Stimulated activated CD4-positive, alpha-beta T cell treated with anti-CD3 and anti-CD28 coated beads, Interleukin-12 subunit alpha, Interleukin-12 subunit beta, amount 100 ng/mL, for 24 hours (primary cell): ENCODE data around the gene VAV2.

Source experiments
- DNase-seq, 2 experiments: peaks; one replicate each; pipeline ENCODE4 v3.0.0-alpha.2; 2020; ENCODE audit warnings: low read depth in 2 of 2

VAV2 gene

GRCh38 chr9:133952598-133953550, 39.2 kb downstream of the VAV2 start:
- DNase-seq = no peak

DNA sequence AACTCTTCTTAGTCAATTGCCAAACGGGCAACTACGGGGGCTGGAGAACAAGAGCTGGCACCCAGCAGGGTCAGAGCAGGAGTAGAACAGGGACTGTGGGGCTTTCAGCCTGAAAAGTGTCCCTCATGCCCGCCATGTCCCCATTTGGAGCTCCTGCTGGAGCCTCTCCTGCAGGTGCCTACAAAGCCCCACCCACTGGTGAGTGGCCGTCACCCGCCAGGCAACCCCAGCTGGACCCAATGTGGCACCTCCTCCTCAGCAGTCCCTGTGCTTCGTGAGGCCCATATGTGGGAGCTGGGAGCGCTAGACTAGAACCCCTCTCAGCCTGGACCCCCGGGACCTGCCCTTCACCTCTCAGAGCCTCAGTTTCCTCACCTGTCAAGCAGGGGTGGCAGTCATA, 40.9 kb downstream of the VAV2 start:
- DNase-seq = no peak

- DNase-seq = no peak
Measured at GRCh38 chr9:133950629-133951111, 41.5 kb downstream of the VAV2 start.

DNA sequence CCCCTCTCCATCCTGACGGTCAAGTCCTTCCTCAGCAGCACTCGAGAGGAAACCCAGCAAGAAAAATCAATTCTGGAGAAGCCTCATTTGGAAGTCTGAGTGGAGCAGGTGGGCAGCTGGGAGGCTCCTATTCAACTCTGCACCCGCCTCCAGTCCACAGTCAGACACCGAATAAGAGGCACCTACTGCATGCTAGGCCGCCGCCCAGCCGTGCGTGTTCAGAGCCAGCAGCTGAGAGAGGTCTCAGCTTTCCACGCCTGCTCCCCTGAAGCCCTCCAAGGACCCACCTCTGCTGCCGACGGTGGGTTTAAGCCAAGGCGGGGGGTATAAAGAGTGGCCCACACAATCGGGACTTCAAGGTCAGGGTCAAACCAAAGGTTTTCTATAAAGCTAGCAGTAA, 41.9 kb downstream of the VAV2 start:
- no peak for DNase-seq

GRCh38 chr9:133949486-133950061, 42.5 kb downstream of the VAV2 start:
- no peak for DNase-seq

- no peak for DNase-seq
Measured at GRCh38 chr9:133948561-133949485, 43.3 kb downstream of the VAV2 start.

DNA sequence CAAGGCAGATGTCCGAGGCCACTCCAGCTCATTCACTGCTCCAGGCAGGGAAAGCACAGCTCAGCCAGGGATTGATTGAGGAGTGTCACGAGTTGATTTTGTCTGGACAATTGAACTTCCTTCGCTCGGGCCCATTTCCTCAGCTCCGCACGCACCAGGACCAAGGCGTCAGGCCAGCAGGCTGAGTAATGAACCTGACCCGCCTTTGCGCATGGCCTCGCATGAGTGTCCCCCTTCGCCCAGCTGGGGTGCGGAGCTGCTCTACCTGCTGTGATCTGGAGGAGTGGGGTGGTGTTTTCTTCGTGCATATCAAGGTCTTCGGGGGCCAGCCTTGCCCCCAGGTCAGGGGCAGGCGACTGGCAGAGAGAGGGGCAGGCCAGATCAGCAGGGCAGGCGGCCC, 44.0 kb downstream of the VAV2 start:
- no peak for DNase-seq

DNA sequence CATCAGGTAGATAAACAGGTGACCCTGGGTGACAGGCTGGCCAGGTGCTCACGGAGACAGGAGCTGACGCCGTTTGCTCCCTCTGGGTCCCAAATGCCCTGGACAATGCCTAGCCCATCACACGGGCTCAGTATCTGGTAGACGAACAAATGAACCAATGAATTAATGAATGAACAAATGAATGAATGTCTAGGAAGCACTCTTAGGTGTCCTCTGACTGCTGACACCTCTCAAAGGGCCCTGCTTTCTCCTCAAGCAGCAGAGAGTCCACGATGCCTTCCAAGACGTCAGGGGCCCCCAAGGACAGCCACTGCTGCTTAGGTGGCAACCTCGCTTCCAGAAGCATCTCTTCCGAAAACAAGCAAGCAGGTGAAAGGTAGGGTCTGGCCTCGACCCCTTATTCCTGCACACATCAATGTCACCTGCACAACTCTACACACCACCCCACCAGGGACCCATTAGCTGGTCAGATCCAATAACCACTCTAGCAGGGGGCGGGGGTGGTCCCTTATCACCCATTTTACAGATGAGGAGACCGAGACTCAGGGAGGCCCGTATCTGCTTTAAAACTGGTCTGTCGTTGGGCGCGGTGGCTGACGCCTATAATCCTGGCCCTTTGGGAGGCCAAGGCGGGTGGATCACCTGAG, 45.2 kb downstream of the VAV2 start:
- no peak for DNase-seq

DNA sequence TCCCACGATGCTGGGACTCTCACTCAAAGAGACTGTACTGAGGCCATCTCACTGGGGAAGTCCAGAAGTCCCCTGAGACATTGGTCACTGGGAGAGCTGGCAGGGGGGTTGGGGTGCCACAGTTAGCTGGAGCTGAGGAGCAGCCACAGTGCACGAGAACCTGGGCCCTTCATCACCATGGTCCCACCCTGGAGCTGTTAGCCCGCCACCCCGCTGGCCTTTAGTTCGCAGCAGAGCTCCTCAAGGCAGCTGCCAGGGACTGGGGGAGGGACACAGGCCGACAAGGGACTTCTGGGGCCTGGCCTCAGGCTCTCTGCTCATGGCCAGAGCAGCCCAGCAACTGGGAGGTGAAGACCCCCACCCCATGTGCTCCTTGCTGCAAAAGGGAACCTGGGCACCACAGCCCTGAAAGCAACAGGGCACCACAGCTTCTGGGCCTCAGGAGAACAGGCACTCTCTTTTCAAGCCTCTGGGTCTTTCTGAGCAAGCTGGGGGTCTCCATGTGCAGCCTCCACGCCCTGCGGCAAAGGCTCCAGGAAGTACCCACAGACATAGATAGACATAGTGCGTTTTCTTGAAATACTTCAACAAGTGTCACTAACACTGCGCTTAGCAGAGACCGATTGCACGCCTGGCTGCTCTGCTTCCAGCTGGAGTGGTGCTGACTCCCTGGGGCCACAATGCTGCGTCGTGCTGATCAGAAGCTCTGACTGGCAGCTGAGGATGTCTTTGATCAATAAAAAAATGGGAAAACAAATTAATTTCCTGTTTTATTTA, 46.0 kb downstream of the VAV2 start:
- no peak for DNase-seq

- no peak for DNase-seq
Measured at GRCh38 chr9:133945314-133945975, 46.7 kb downstream of the VAV2 start.

- no peak for DNase-seq
Measured at GRCh38 chr9:133944746-133945135, 47.4 kb downstream of the VAV2 start.

DNA sequence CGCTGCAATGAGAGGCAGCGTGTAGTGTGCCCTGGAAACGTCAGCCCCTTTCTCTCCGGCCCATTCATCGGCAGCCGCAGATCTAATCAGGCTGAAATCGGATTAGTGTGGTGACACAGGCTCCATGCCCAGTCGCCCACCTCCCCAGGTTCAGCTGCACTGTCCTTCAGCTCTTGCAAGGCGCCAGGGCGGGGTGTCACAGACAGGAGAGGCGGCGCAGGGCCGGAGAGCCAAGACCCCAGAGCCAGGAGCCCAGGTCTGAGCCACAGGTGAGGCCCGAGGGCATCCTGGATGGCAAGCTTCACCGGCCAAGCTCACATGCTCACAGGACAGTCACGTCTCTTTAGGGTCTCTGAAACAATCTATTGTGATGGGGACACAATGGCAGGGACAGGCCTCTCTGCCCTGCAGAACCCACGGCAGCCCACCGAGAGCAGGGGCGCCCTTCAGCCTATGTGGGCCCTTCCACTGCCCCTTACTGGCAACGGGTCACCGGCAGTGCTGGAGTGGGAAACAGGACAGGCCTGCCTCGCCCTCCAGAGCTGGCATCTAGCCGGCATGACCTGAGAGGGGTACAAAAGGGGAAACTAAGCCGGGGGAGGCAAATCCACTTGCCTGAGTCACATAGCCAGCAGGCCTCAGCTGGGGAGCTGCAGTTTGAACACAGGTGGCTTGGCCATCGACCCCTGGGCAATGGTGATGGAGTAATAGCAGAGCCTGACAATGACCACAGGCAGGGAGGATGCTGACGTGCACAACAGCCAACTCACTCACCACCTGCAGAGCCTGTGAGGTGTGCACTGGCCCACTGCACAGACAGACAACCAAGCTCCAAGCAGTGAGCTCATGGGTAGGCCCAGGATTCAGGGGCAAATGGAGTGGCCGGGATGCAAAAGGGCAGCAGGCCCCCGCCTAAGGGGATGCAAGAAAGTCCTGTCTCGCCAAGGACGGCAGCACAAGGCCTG, 48.1 kb downstream of the VAV2 start:
- no peak for DNase-seq

- no peak for DNase-seq
Measured at GRCh38 chr9:133943036-133943780, 48.9 kb downstream of the VAV2 start.

DNA sequence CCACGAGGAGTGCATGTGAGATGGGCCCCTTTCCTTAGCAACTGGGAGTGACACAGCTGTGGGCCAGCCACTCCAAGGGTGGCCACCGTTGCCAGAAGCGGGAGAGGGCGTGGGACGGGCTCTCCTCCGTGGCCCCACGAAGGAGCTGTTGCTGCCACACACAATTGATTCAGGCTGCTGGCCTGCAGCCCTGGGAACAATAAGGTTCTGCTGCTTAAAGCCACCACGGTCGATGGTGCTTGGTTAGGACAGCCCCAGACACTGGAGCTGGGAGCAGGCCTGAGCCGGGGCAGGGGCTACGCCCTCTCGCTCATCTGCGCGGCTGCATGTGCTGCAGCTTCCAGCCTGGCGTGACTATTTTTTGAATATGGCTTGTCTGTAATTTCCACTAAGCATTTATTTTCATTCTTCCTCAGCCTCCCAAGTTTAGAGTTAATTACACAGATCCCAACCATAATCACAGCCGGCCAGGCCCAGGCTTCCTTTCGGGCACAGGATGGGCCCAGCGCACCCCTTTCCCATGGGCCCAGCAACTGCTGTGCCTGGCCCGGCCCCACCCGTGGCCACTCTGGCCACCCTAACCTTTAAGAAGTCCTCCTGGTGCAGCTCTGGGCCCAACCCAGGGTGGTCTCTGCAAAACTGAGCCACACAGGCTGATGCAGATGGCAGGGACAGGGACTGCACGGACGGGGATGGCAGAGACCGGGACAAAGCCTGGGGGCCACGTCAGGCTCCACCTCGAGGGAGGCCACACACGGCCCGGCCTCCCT, 49.7 kb downstream of the VAV2 start:
- no peak for DNase-seq

DNA sequence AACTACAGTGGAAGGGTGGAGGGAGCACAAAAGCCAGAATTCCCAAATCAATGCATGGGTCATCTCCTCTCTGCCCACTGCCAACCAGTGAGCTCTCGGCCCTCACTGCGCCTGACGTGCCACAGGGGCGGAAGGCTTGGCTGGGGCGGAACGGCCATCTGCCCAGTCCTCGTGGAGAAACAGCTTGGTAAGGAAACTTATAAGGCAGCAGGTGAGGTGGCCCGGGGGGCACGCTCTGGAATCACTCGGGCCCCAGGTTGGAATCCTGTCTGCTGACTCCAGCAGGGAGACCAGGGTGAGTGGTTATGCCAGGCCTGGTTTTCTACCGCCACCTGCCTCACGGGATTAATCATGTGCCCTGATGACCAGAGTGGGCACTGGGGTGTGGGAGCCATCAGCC, 52.3 kb downstream of the VAV2 start:
- no peak for DNase-seq

DNA sequence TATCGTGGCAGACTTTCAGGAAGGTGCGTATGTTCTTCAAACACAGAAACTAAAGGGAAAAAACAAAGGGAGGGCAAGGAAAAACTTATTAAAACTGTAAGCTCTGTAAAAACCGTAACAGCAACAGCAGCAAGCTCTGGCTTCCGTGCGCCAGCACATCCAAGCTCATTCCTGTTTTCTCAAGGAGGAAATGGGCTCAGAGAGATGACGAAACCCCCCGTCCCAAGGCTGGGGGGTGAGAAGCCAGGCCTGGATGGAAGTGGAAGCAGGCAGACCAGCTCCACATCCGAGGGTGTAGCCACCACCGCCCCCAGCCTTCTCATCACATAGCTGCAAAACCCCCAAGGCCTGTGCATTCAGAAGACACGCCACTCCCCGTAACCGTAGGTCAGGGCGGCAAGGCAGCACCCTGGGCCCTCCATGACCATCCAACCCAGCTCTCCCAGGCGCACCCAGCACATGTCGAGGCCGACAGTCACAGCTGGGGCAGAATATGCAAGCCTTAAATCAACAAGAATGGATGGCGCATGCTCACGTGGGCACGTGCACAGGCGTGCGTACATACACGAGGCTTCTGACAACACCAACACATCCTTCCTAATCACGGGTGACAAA, 52.8 kb downstream of the VAV2 start:
- no peak for DNase-seq

- DNase-seq = no peak
Measured at GRCh38 chr9:133938753-133939152, 53.4 kb downstream of the VAV2 start.
